ENCODE measurements around the gene NUP35.

Gene NUP35

GRCh38 chr2:183124222-183124956 is at the start of gene NUP35:
Gene NUP35, plus strand, starts transcription at chr2:183124443. Its CDS starts 15 bp downstream, at chr2:183124458.
- peak; percentile 34 to 89 (median 80) for DNase-seq

- DNase-seq: peak in 4 of 14 donors; percentile 57 to 67 (median 63)
Observed at GRCh38 chr2:183078163-183078463, 46.1 kb upstream of the NUP35 start.

- DNase-seq: peak; percentile 12 to 97 (median 84)
Observed at GRCh38 chr2:183078464-183079138, 45.6 kb upstream of the NUP35 start, which contains the start of gene DUSP19. Gene DUSP19, plus strand, starts transcription at chr2:183078747. Its CDS starts 187 bp downstream, at chr2:183078934.

- peak in 1 of 14 donors; percentile 81 for DNase-seq
Observed at GRCh38 chr2:183079139-183079775, 45.0 kb upstream of the NUP35 start.

- DNase-seq: no peak
Observed at GRCh38 chr2:183081911-183082310, 42.3 kb upstream of the NUP35 start.

- no peak for DNase-seq
Observed at GRCh38 chr2:183088061-183088460, 36.2 kb upstream of the NUP35 start.

- DNase-seq: no peak
Observed at GRCh38 chr2:183089192-183089851, 34.9 kb upstream of the NUP35 start.

GRCh38 chr2:183091318-183091953 is 32.8 kb upstream of the NUP35 start:
- no peak for DNase-seq

GRCh38 chr2:183091954-183092345 is 32.3 kb upstream of the NUP35 start:
- no peak for DNase-seq

- no peak for DNase-seq
Observed at GRCh38 chr2:183093857-183094657, 30.2 kb upstream of the NUP35 start.

- no peak for DNase-seq
Observed at GRCh38 chr2:183105402-183106134, 18.7 kb upstream of the NUP35 start.

GRCh38 chr2:183112577-183112976 is 11.7 kb upstream of the NUP35 start:
- no peak for DNase-seq

GRCh38 chr2:183113630-183114029 is 10.6 kb upstream of the NUP35 start:
- DNase-seq: no peak

GRCh38 chr2:183117226-183117625 is 7.0 kb upstream of the NUP35 start:
- DNase-seq: no peak

- peak in 2 of 14 donors; percentile 4 to 43 for DNase-seq
Observed at GRCh38 chr2:183123117-183123958, 905 bp upstream of the NUP35 start.

GRCh38 chr2:183123959-183124221 is 353 bp upstream of the NUP35 start:
- no peak for DNase-seq

- DNase-seq: peak in 1 of 14 donors; percentile 0
Observed at GRCh38 chr2:183124957-183125255, 663 bp downstream of the NUP35 start.

- no peak for DNase-seq
Observed at GRCh38 chr2:183125659-183126341, 1.6 kb downstream of the NUP35 start.

GRCh38 chr2:183126635-183127034 is 2.4 kb downstream of the NUP35 start:
- DNase-seq: no peak

- DNase-seq: no peak
Observed at GRCh38 chr2:183134016-183134415, 9.8 kb downstream of the NUP35 start.
